ENCODE results near the gene HOXB9. TPM values are rescaled to one million over a fixed set of nuclear protein-coding genes. Genes with fewer than 3 reads are reported as not detected.

Gene HOXB9
- total and polyA plus RNA-seq, 9 of the 15 experiments (the other 6 are each of a cell fraction or from before 2014, with no cell fraction given): 3.1 to 196 (median 77.6) TPM

DNA sequence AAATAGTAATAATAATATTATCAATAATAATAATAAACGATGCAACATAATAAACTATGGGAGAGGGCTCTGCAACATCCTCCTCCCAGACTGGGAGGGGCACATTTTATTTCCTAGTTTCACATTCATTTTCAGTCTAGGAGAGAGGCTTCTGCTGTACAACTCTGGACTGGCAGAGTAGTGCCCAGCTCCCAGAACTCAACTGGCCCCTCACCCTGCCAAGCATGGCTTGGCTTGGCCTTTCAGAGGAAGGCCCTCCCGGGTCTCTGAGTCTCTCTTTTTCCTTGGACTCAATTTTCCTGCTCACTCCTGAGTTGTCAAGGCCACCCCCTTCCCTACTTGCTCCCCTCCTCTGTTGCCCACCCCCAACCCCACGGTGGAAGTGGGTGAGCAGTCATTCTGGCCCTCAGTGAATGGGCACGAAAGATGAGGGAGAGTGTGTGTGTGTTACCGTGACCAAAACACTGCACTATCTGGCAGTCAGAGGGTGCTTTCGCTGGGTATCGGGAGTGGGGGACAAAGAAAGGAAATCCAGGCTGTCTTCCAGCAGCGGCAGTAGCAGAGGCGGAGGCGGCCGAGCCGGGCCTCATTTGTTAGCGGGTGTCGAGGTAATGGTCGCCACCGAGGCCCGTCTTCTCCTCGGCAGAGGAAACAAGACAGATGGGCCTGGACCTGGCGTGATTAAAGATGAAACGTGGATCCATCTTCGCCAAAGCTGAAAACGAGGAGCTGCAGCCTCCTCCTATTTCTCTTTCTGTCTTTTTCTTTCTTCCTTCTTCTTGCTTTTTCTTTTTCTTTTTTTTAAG lies 50.3 kb downstream of the HOXB9 start (continued):
- TF ChIP-seq ZNF592 (IDR thresholded peaks at IDR 0.05): peak; percentile 47; the same call in 1 of the 2 replicates
- TF ChIP-seq PHF21A (IDR thresholded peaks at IDR 0.05; ENCODE audit: borderline replicate concordance, low read depth): no peak
- TF ChIP-seq JUND (IDR thresholded peaks at IDR 0.05; ENCODE audit: borderline replicate concordance, low read depth, low read length): no peak
- TF ChIP-seq JUND (tag; IDR thresholded peaks at IDR 0.05; ENCODE audit: borderline replicate concordance, low read depth, low read length): no peak
- 0 out of 2 replicates have a peak, but pooled peaks have one; percentile 39 for TF ChIP-seq NFRKB (IDR thresholded peaks at IDR 0.05; ENCODE audit: low read depth)
- TF ChIP-seq ZNF589 (CRISPR knock-in tag; IDR thresholded peaks at IDR 0.05; ENCODE audit: low read depth): no peak
- no peak for TF ChIP-seq USF1 (CRISPR knock-in tag; IDR thresholded peaks at IDR 0.05)
- peak in 1 of 3 experiments; percentile 39 for TF ChIP-seq YY1 (IDR thresholded peaks at IDR 0.05; ENCODE audit: borderline replicate concordance in 1 of 3, control insufficient read depth in 1 of 3, extremely low read depth in 1 of 3, insufficient read depth in 3 of 3, insufficient read length in 1 of 3, insufficient replicate concordance in 2 of 3, low read depth in 1 of 3, low read length in 2 of 3)
- TF ChIP-seq, protein P1, sequence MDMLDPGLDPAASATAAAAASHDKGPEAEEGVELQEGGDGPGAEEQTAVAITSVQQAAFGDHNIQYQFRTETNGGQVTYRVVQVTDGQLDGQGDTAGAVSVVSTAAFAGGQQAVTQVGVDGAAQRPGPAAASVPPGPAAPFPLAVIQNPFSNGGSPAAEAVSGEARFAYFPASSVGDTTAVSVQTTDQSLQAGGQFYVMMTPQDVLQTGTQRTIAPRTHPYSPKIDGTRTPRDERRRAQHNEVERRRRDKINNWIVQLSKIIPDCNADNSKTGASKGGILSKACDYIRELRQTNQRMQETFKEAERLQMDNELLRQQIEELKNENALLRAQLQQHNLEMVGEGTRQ (CRISPR knock-in tag; IDR thresholded peaks at IDR 0.05): no peak
- peak; percentile 50; the same call in 1 of the 2 replicates for TF ChIP-seq KAT7 (CRISPR knock-in tag; IDR thresholded peaks at IDR 0.05; ENCODE audit: borderline replicate concordance)
- TF ChIP-seq GTF2E2 (tag; IDR thresholded peaks at IDR 0.05): no peak
- TF ChIP-seq, protein P2, sequence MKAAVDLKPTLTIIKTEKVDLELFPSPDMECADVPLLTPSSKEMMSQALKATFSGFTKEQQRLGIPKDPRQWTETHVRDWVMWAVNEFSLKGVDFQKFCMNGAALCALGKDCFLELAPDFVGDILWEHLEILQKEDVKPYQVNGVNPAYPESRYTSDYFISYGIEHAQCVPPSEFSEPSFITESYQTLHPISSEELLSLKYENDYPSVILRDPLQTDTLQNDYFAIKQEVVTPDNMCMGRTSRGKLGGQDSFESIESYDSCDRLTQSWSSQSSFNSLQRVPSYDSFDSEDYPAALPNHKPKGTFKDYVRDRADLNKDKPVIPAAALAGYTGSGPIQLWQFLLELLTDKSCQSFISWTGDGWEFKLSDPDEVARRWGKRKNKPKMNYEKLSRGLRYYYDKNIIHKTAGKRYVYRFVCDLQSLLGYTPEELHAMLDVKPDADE (conservative IDR thresholded peaks at IDR 0.05; ENCODE audit: control insufficient read depth, low read depth, low read length): 0 out of 2 replicates have a peak, but pooled peaks have one; percentile 35
- TF ChIP-seq HNRNPUL1 (IDR thresholded peaks at IDR 0.05; ENCODE audit: low read length): no peak
- TF ChIP-seq MAZ (CRISPR knock-in tag; conservative IDR thresholded peaks at IDR 0.05 in 1 of 2, IDR thresholded peaks at IDR 0.05 in 1 of 2): 0 out of 4 replicates have a peak, but pooled peaks of 1 of the 2 experiments have one; percentile 27
- TF ChIP-seq RBM14 (IDR thresholded peaks at IDR 0.05; ENCODE audit: borderline replicate concordance, insufficient read depth, low read depth, low read length): no peak

All from K562 (cell line).